GM19238 (cell line): ENCODE data around the gene BTNL9.
"Not testable (repeated sequence)": the region's sequence is repeated elsewhere in the genome, so short reads cannot be mapped to it uniquely, and the experiment has no call there.

ENCODE experiments used
- DNase-seq: peaks from one replicate; pipeline ENCODE4 v3.0.0; 2011; ENCODE audit warnings: low spot score; ENCODE audit not compliant: insufficient read length

The BTNL9 gene

DNA sequence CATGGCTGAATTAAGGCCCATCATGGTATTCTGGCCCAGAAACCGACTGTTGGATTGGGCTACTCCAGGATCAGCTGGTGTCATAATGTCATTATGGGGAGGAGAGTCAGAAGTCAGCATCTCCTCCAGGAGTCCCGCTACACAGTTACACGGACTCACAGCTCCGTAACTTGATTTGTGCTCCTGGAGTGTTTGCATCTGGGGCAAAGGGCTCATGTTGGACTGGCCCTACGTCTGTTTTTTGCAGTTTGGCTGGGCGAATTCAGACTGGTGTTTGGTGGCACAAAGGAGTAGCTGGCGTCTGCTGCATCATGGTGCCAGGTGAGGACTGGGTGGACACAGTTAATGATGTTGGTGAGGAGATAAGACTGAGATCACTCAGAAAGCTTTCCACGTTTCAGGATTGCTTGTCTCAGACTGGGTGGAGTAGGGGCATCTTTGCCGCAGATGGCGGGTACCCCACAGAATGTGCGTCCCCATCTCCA, 59.6 kb downstream of the BTNL9 start:
- DNase-seq = no peak

DNA sequence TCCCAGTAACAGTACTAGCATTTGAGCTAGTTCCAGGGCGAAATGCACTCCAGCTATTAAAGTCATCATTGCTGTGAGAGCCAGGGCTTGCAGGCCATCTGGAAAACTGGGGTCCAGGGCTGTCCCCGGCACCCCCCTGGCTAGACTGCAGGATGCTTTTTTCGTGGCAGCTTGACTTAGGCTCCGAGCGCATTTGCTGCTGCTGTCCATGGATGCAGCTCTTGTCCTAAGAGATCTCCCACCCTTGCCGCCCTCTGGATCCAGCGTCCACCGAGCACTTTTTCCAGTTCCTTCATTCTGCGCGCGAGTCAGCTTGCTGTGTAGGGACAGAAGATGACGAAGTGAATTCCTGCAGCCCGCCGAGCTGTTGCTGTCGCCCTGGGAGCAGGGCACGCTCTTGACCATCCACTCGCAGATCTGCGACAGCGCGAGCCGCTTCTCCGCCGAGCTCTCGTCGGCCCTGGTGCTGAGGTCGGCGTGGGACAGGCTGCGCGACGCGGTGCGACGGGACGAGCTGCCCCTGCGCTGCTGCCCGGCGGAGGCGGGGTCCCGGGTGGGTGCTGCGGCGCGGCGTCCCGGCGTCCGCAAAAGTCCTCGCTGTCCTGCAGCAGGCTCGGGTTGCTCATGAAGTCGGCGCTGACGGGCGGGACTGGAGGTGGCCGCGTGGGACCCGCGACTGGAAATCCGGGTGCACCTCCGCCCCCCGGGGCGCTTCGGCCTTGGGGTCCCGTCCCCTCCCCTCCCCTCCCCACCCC, 60.2 kb downstream of the BTNL9 start:
- DNase-seq = no peak

DNA sequence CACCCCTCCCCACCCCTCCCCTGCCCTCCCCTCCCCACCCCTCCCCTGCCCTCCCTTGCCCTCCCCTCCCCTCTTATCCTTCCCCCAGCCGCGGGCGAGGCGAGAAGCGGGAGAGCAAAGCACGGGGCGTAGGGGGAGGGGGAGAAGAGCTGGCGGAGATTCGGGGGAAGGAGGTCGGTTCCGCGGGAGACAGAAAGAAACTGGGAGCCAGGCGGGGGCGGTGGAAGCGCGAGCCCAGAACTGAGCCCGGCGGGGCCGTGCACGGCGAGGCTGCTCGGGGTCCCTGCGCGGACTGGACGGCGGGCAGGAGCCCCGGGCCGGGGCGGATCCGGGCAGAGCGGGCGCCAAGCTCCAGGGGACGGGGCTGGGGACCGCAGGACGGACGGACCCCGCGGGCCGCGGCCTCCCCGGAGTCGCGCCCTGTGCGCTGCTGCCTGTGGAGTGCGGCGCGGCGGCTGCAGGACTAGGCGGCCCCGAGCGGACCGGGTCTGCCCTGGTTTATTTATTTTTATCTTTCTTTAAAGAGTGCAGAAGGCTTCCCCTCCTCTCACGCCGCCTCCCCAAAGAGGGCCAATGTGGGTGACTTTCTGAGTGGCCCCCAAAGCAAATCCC, 61.1 kb downstream of the BTNL9 start:
- not testable (repeated sequence) for DNase-seq

DNA sequence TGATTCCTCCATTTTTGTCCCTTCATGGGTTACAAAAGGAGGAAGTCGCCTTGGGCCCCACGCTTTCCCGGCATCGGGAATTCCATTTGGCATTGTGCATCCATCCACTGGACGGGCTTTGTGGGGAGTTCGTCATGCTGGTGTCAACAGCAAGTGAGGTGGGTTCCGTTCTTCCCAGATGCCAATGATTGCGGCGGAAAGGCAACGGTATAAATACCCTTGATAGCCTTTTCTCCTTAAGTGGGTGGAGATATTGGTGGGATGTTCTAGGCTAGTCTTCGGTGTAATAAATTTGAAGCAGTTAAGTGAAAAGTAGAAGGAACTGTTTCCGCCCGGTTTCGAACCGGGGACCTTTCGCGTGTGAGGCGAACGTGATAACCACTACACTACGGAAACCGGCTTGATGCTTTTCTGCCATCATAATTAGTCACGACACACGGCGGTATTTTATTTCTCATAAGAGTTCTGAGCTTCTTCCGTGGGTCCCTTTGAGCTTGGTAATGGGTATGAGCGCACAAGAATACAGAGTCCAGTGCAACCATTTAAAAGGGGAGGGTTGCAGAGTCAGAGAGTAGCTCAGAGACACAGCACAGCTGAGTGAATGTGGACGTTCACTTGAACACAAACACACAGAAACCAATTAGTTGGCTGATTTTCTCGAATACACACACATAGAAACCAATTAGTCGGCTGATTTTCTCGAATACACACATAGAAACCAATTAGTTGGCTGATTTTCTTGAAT, 62.0 kb downstream of the BTNL9 start:
- DNase-seq = not testable (repeated sequence)

GRCh38 chr5:181104259-181104568, 64.1 kb downstream of the BTNL9 start:
- DNase-seq = not testable (repeated sequence)

- DNase-seq = not testable (repeated sequence)
These were observed 64.7 kb downstream of the BTNL9 start for GRCh38 chr5:181104606-181105390.

- no peak for DNase-seq
These were observed 65.4 kb downstream of the BTNL9 start for GRCh38 chr5:181105391-181106025.

- no peak for DNase-seq
These were observed 67.6 kb downstream of the BTNL9 start for GRCh38 chr5:181107699-181108098.

GRCh38 chr5:181108578-181109165, 68.6 kb downstream of the BTNL9 start:
- DNase-seq = no peak

DNA sequence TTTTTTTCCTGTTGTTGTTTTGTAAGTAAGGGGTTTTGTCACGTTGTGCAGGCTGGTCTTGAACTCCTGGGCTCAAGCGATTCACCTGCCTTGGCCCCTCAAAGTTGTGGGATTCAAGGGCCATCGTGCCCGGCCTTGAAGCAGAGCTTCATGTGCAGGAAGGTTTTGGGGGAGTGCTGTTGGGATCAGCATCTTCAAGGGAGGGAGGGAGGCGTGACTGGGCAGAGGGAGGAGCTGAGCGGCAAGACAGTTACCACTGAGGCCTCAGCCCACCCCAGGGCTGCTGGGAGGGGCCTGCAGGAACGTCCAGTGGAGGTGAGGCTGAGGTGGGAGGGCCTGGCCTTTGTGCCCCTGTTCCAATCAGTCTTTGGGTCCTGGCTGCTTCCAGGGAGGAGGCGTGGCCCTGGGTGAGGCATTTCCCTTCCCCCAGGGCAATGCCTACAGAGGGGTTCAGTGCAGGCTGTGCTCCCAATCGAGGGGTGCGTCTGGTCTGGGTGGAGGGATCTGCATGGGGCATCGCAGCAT, 69.5 kb downstream of the BTNL9 start:
- DNase-seq = no peak

- DNase-seq = no peak
These were observed 70.9 kb downstream of the BTNL9 start for GRCh38 chr5:181111010-181111409.
